GM19328 (cell line): ENCODE measurements around the gene ITPR3.

Source experiments
- ATAC-seq: cut with Tn5 transposase; IDR thresholded peaks from one replicate; pipeline ENCODE4 v1.9.1; 2021; ENCODE audit warnings: mild to moderate bottlenecking, moderate library complexity; ENCODE audit not compliant: unreplicated experiment

The ITPR3 gene

GRCh38 chr6:33727932-33728331 is 106.8 kb downstream of the ITPR3 start:
- ATAC-seq: no peak

GRCh38 chr6:33728438-33728837 is 107.3 kb downstream of the ITPR3 start:
- no peak for ATAC-seq

- no peak for ATAC-seq
These were observed 107.9 kb downstream of the ITPR3 start for GRCh38 chr6:33729059-33729458.

GRCh38 chr6:33730611-33731010 is 109.5 kb downstream of the ITPR3 start:
- ATAC-seq: no peak

GRCh38 chr6:33731035-33731434 is 109.9 kb downstream of the ITPR3 start:
- no peak for ATAC-seq

GRCh38 chr6:33731751-33732282 is 110.7 kb downstream of the ITPR3 start:
- ATAC-seq: no peak

- no peak for ATAC-seq
These were observed 111.3 kb downstream of the ITPR3 start for GRCh38 chr6:33732385-33732784.

- ATAC-seq: no peak
These were observed 111.9 kb downstream of the ITPR3 start for GRCh38 chr6:33732817-33733708.

- no peak for ATAC-seq
These were observed 112.5 kb downstream of the ITPR3 start for GRCh38 chr6:33733709-33734007.

GRCh38 chr6:33735216-33735615 is 114.1 kb downstream of the ITPR3 start:
- no peak for ATAC-seq

GRCh38 chr6:33737267-33738026 is 116.3 kb downstream of the ITPR3 start:
- no peak for ATAC-seq

- no peak for ATAC-seq
These were observed 117.0 kb downstream of the ITPR3 start for GRCh38 chr6:33738153-33738552.

- no peak for ATAC-seq
These were observed 117.8 kb downstream of the ITPR3 start for GRCh38 chr6:33738879-33739278.

- ATAC-seq: no peak
These were observed 118.4 kb downstream of the ITPR3 start for GRCh38 chr6:33739571-33739970.

- no peak for ATAC-seq
These were observed 119.1 kb downstream of the ITPR3 start for GRCh38 chr6:33740204-33740608.

GRCh38 chr6:33740794-33741193 is 119.7 kb downstream of the ITPR3 start:
- no peak for ATAC-seq

GRCh38 chr6:33742092-33742491 is 121.0 kb downstream of the ITPR3 start:
- no peak for ATAC-seq

GRCh38 chr6:33742837-33743236 is 121.7 kb downstream of the ITPR3 start:
- no peak for ATAC-seq

- no peak for ATAC-seq
These were observed 123.1 kb downstream of the ITPR3 start for GRCh38 chr6:33744001-33744848.

GRCh38 chr6:33744895-33745546 is 123.9 kb downstream of the ITPR3 start:
- ATAC-seq: no peak

GRCh38 chr6:33745548-33745947 is 124.4 kb downstream of the ITPR3 start:
- no peak for ATAC-seq
